ENCODE results near the gene MUC20. TPM values are rescaled to one million over a fixed set of nuclear protein-coding genes. Genes with fewer than 3 reads are reported as not detected.

Gene MUC20
- total and polyA plus RNA-seq, 2 of the 13 experiments (the other 11 are each of a cell fraction or from before 2014, with no cell fraction given) = 0.24 to 0.83 TPM

GRCh38 chr3:195774917-195775316 lies 54.1 kb downstream of the MUC20 start:
- FAIRE-seq = no peak
- no peak overlapping the region for H2AFZ ChIP-seq (ENCODE audit: low read length)
- no peaks in the 10 kb centered on the region for H3K4me1 ChIP-seq (ENCODE audit: insufficient read depth, low read length)
- H3K4me3 ChIP-seq (replicated peaks in 1 of 3; ENCODE audit: insufficient read depth in 1 of 3, low read depth in 2 of 3, low read length in 3 of 3) = no peak overlapping the region
- intact Hi-C loops (cut with micrococcal nuclease; ENCODE audit: unreplicated experiment) = no loop called here
- no peak overlapping the region for H3K9ac ChIP-seq (ENCODE audit: insufficient read depth, low read depth, low read length)
- H3K27me3 ChIP-seq (ENCODE audit: control insufficient read depth in 1 of 2, insufficient read depth in 2 of 2, low read length in 2 of 2) = peaks cover 1 to 15% of the 10 kb centered on the region in 2 experiments; a peak in 3 of 5 replicates
- DNase-seq (ENCODE audit: low spot score) = peak; percentile 16
- H3K9me3 ChIP-seq (ENCODE audit: low read length) = no peaks in the 10 kb centered on the region
- peak; percentile 86 for ATAC-seq
- no TSS peak for BruUV-seq (replicated peaks)
- no peak for TF ChIP-seq ZNF644 (CRISPR knock-in tag; IDR thresholded peaks at IDR 0.05; ENCODE audit: low read depth)
- peak; percentile 39; the same call in 1 of the 2 replicates for TF ChIP-seq SMC3 (IDR thresholded peaks at IDR 0.05; ENCODE audit: low read length)
- TF ChIP-seq, protein P1, sequence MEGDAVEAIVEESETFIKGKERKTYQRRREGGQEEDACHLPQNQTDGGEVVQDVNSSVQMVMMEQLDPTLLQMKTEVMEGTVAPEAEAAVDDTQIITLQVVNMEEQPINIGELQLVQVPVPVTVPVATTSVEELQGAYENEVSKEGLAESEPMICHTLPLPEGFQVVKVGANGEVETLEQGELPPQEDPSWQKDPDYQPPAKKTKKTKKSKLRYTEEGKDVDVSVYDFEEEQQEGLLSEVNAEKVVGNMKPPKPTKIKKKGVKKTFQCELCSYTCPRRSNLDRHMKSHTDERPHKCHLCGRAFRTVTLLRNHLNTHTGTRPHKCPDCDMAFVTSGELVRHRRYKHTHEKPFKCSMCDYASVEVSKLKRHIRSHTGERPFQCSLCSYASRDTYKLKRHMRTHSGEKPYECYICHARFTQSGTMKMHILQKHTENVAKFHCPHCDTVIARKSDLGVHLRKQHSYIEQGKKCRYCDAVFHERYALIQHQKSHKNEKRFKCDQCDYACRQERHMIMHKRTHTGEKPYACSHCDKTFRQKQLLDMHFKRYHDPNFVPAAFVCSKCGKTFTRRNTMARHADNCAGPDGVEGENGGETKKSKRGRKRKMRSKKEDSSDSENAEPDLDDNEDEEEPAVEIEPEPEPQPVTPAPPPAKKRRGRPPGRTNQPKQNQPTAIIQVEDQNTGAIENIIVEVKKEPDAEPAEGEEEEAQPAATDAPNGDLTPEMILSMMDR (CRISPR knock-in tag; IDR thresholded peaks at IDR 0.05) = peak; percentile 73
- no peak for TF ChIP-seq PAF1 (CRISPR knock-in tag; IDR thresholded peaks at IDR 0.05)
- TF ChIP-seq STAG1 (CRISPR knock-in tag; IDR thresholded peaks at IDR 0.05) = peak; percentile 65
- no peak for TF ChIP-seq CAMTA2 (CRISPR knock-in tag; IDR thresholded peaks at IDR 0.05; ENCODE audit: borderline replicate concordance)
- TF ChIP-seq FOSL2 (CRISPR knock-in tag; IDR thresholded peaks at IDR 0.05) = no peak
- TF ChIP-seq RAD21 (CRISPR knock-in tag; IDR thresholded peaks at IDR 0.05) = peak; percentile 58
- TF ChIP-seq GABPB1 (CRISPR knock-in tag; IDR thresholded peaks at IDR 0.05) = no peak
- no peak for TF ChIP-seq ZBTB3 (CRISPR knock-in tag; IDR thresholded peaks at IDR 0.05; ENCODE audit: borderline replicate concordance, low read depth)
- no peak for TF ChIP-seq KDM1A (CRISPR knock-in tag; IDR thresholded peaks at IDR 0.05)
- TF ChIP-seq, protein P2, sequence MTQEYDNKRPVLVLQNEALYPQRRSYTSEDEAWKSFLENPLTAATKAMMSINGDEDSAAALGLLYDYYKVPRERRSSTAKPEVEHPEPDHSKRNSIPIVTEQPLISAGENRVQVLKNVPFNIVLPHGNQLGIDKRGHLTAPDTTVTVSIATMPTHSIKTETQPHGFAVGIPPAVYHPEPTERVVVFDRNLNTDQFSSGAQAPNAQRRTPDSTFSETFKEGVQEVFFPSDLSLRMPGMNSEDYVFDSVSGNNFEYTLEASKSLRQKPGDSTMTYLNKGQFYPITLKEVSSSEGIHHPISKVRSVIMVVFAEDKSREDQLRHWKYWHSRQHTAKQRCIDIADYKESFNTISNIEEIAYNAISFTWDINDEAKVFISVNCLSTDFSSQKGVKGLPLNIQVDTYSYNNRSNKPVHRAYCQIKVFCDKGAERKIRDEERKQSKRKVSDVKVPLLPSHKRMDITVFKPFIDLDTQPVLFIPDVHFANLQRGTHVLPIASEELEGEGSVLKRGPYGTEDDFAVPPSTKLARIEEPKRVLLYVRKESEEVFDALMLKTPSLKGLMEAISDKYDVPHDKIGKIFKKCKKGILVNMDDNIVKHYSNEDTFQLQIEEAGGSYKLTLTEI (CRISPR knock-in tag; conservative IDR thresholded peaks at IDR 0.05) = no peak
- H3K36me3 ChIP-seq (replicated peaks in 1 of 2; ENCODE audit: control insufficient read depth in 1 of 2, insufficient read depth in 2 of 2, low read length in 2 of 2) = no peaks in the 10 kb centered on the region
- ChIA-PET POLR2A (no interaction called here), CTCF (ENCODE audit: low intra/inter-chr PET ratio, low total read pairs) (interaction anchor here (1.2 to 1.3 kb wide), 2 partner anchors 76 to 121 kb away, joined by 3 to 5 read pairs; no protein-coding TSS in a partner anchor)
- H4K20me1 ChIP-seq (ENCODE audit: insufficient read depth, low read length) = no peaks in the 10 kb centered on the region
- H3K79me2 ChIP-seq (ENCODE audit: insufficient read depth, low read length) = no peaks in the 10 kb centered on the region
- no peak overlapping the region for H3K4me2 ChIP-seq (ENCODE audit: low read depth, low read length)
- in situ Hi-C loops (cut with HindIII; ENCODE audit: extremely low pct_ligation_motif_present, low pct_unique_long_range_greater_than_20kb) = no loop called here
- 13% methylated on average over 10 of the region's 13 CpGs for WGBS (ENCODE audit: low lambda C conversion rate)
- no peak overlapping the region for H3K27ac ChIP-seq (ENCODE audit: extremely low read length, insufficient read depth, low read length)

Data from HepG2 (cell line).